22Rv1 (cell line): ENCODE results near the gene ZNF654.

Source experiments
- ZFX ChIP-seq: fragments of 450-650 bp; IDR thresholded peaks from 2 replicates; pipeline ENCODE4 v1.6.1; 2017; ENCODE audit warnings: antibody characterized with exemption, borderline replicate concordance
- TF ChIP-seq, protein P1 (sequence below): fragments of 450-650 bp; IDR thresholded peaks from 2 replicates; pipeline ENCODE4 v1.5.1; 2017; ENCODE audit warnings: mild to moderate bottlenecking

GRCh38 chr3:88132894-88133293, 73.8 kb downstream of the ZNF654 start:
- TF ChIP-seq, protein P1, sequence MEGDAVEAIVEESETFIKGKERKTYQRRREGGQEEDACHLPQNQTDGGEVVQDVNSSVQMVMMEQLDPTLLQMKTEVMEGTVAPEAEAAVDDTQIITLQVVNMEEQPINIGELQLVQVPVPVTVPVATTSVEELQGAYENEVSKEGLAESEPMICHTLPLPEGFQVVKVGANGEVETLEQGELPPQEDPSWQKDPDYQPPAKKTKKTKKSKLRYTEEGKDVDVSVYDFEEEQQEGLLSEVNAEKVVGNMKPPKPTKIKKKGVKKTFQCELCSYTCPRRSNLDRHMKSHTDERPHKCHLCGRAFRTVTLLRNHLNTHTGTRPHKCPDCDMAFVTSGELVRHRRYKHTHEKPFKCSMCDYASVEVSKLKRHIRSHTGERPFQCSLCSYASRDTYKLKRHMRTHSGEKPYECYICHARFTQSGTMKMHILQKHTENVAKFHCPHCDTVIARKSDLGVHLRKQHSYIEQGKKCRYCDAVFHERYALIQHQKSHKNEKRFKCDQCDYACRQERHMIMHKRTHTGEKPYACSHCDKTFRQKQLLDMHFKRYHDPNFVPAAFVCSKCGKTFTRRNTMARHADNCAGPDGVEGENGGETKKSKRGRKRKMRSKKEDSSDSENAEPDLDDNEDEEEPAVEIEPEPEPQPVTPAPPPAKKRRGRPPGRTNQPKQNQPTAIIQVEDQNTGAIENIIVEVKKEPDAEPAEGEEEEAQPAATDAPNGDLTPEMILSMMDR, result no peak
- TF ChIP-seq ZFX, result no peak
